ENCODE results near the gene CABP7.

CABP7 gene

GRCh38 chr22:29773233-29773632, 53.4 kb downstream of the CABP7 start:
- no peak for DNase-seq (ENCODE audit: low read depth in 2 of 2)

GRCh38 chr22:29780220-29780619, 60.4 kb downstream of the CABP7 start:
- no peak for DNase-seq (ENCODE audit: low read depth in 2 of 2)

GRCh38 chr22:29780748-29781676, 61.2 kb downstream of the CABP7 start:
- no peak for DNase-seq (ENCODE audit: low read depth in 2 of 2)

All from stimulated activated CD8-positive, alpha-beta memory T cell treated with anti-CD3 and anti-CD28 coated beads, Interleukin-7, amount 100 ng/mL, for 1 hour (primary cell).